Fibroblast of pulmonary artery (primary cell): ENCODE data around the gene PRAMEF10.
"Not testable (repeated sequence)": the region's sequence is repeated elsewhere in the genome, so short reads cannot be mapped to it uniquely, and the experiment has no call there.

Experiments used
- DNase-seq: peaks from one replicate; pipeline ENCODE4 v3.0.0-alpha.2; 2010; ENCODE audit warnings: low read depth
- H3K4me3 ChIP-seq: replicated peaks from 2 replicates; pipeline ENCODE4 v1.5.1; 2011; ENCODE audit warnings: low read depth, mild to moderate bottlenecking, control low read depth, low read length, moderate library complexity
- CTCF ChIP-seq: IDR thresholded peaks from 2 replicates; pipeline ENCODE4 v1.5.1; 2011; ENCODE audit warnings: mild to moderate bottlenecking, control low read depth, low read length, inconsistent platforms; ENCODE audit errors: missing control alignments

Gene PRAMEF10

GRCh38 chr1:12898170-12898569 lies at the start of gene PRAMEF10:
Gene PRAMEF10 (minus strand): TSS chr1:12898270. CDS start chr1:12895847, 2,423 bp downstream.
- not testable (repeated sequence) for H3K4me3 ChIP-seq, DNase-seq

- DNase-seq, H3K4me3 ChIP-seq: not testable (repeated sequence)
These were observed 49.4 kb upstream of the PRAMEF10 start, which contains the start of gene PRAMEF6 for GRCh38 chr1:12947480-12947879. Gene PRAMEF6 (minus strand): TSS chr1:12947580. CDS start chr1:12942518, 5,062 bp downstream.

GRCh38 chr1:12924368-12924767 lies 26.3 kb upstream of the PRAMEF10 start:
- H3K4me3 ChIP-seq, DNase-seq: not testable (repeated sequence)

DNA sequence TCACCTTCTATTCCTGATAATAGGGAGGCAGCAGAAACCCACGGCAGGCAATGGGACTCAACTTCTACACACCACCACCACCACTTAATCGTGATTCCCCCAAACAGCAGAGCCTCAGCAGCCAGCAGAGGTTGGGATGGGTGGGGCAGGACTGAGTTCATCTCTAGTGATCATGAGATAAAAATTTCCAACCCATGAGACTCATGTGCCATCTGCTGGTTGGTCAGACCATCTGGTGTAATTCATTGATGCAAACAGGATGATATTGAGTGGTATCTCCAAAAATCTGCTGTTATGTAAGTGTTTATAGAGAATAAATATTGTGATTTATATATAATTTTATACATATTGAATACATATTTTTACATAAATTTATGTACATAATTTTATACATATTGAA lies 23.7 kb upstream of the PRAMEF10 start:
- not testable (repeated sequence) for DNase-seq, H3K4me3 ChIP-seq

- DNase-seq, H3K4me3 ChIP-seq: not testable (repeated sequence)
These were observed 18.2 kb upstream of the PRAMEF10 start, which contains the start of gene PRAMEF7 for GRCh38 chr1:12916310-12916709. Gene PRAMEF7 (plus strand): TSS chr1:12916610. CDS start chr1:12917693, 1,083 bp downstream.

GRCh38 chr1:12903793-12904572 lies 5.9 kb upstream of the PRAMEF10 start:
- not testable (repeated sequence) for DNase-seq, H3K4me3 ChIP-seq

GRCh38 chr1:12899186-12899585 lies 1.1 kb upstream of the PRAMEF10 start:
- H3K4me3 ChIP-seq, DNase-seq: not testable (repeated sequence)

- DNase-seq, H3K4me3 ChIP-seq: not testable (repeated sequence)
These were observed 12.0 kb downstream of the PRAMEF10 start, which contains the start of gene PRAMEF4 for GRCh38 chr1:12886101-12886500. Gene PRAMEF4 (minus strand): TSS chr1:12886201. CDS start chr1:12883394, 2,807 bp downstream.

GRCh38 chr1:12878453-12878852 lies 19.6 kb downstream of the PRAMEF10 start:
- DNase-seq, H3K4me3 ChIP-seq: not testable (repeated sequence)

- not testable (repeated sequence) for H3K4me3 ChIP-seq, DNase-seq
These were observed 34.8 kb downstream of the PRAMEF10 start for GRCh38 chr1:12863131-12863880.

DNA sequence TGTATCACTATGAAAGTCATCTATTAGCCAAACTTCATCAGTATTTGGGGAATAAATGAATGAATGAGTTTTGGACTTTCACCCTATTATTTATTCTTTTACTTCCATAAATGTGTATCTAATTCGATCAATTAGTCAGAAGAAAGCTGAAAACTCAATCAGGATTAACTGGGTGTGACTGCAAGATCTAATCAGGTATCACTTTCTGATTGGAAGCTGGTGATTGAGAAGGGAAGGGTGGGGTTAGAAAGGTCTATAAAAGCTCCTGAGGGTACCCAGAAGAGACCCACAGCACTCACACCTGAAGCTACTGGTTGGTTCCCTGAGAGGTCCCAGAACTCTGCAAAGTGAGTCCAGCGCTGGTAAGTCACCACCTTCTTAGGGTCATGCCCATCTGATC lies 41.3 kb downstream of the PRAMEF10 start, which contains the start of gene PRAMEF2:
Gene PRAMEF2, plus strand, starts transcription at position 301 of the 400 bp plus-strand sequence. CDS start 1,924 bp downstream, outside the sequence.
- DNase-seq, H3K4me3 ChIP-seq: not testable (repeated sequence)

DNA sequence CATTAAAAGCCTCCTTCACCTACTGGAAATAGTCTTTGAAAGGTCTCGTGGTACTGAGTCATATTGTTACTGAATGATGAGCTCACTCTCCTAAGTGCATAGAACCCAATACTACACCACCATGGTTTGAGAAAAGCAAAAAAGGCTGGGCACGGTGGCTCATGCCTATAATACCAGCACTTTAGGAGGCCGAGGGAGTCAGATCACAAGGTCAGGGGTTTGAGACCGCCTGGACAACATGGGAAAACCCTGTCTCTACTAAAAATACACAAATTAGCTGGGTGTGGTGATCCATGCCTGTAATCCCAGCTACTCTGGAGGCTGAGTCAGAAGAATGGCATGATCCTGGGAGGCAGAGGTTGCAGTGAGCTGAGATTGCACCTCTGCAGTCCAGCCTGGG lies 46.3 kb downstream of the PRAMEF10 start:
- no peak overlapping the region for H3K4me3 ChIP-seq
- no peak for TF ChIP-seq CTCF
- no peak for DNase-seq

DNA sequence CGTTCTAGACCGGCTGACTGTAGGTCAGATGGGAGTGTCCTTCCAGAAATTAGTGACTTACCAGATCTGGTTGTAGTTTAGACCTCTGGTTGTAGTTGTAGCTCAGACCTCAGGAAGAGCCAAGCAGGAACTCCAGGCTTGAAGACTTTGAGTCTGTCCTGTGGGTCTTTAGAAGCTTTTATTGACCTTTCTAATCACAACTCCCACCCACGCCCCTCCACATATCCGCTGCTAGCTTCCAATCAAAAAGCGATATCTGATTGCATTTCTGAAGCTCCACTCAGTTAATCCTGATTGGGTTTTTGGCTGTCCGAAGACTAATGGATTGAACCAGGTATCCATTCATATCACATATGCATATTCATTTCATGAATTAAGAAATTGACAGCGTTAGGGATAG lies 49.5 kb downstream of the PRAMEF10 start, which contains the start of gene HNRNPCL1:
Gene HNRNPCL1, minus strand, starts transcription at position 101 of the 400 bp plus-strand sequence. CDS start 431 bp downstream, outside the sequence.
- H3K4me3 ChIP-seq, DNase-seq: not testable (repeated sequence)
